HEK293 (cell line): ENCODE measurements around the gene SH3BGRL3.

ENCODE experiments used
- CTCF ChIP-seq: fragments of 450-650 bp; formaldehyde crosslinking; IDR thresholded peaks from 2 replicates; pipeline ENCODE4 v1.5.1; 2016; ENCODE audit warnings: missing biosample characterization, missing genetic modification characterization
- EGR2 ChIP-seq: fragments of 450-650 bp; formaldehyde crosslinking; IDR thresholded peaks from 2 replicates; pipeline ENCODE4 v1.5.1; 2016; ENCODE audit warnings: low read depth, missing biosample characterization, missing genetic modification characterization
- ELK4 ChIP-seq: IDR thresholded peaks from 2 replicates; pipeline ENCODE4 v1.6.1; 2011; ENCODE audit warnings: mild to moderate bottlenecking, low read depth, low read length, borderline replicate concordance
- HOXC10 ChIP-seq: sonication (generic); formaldehyde crosslinking; IDR thresholded peaks from 2 replicates; pipeline ENCODE4 v1.8.1; 2023; ENCODE audit warnings: mild to moderate bottlenecking, missing genetic modification reagents
- RBAK ChIP-seq: fragments of 450-650 bp; formaldehyde crosslinking; IDR thresholded peaks from 2 replicates; pipeline ENCODE4 v1.5.1; 2016; ENCODE audit warnings: missing biosample characterization, missing genetic modification characterization
- REPIN1 ChIP-seq: fragments of 450-650 bp; formaldehyde crosslinking; IDR thresholded peaks from 2 replicates; pipeline ENCODE4 v1.5.1; 2017; ENCODE audit warnings: missing biosample characterization, missing genetic modification characterization, low read depth
- ZFP3 ChIP-seq: fragments of 450-650 bp; formaldehyde crosslinking; IDR thresholded peaks from 2 replicates; pipeline ENCODE4 v1.5.1; 2016; ENCODE audit warnings: low read depth, missing biosample characterization, missing genetic modification characterization
- ZFP69B ChIP-seq: fragments of 450-650 bp; formaldehyde crosslinking; IDR thresholded peaks from 2 replicates; pipeline ENCODE4 v1.5.1; 2016; ENCODE audit warnings: missing biosample characterization, missing genetic modification characterization
- ZNF157 ChIP-seq: fragments of 450-650 bp; formaldehyde crosslinking; IDR thresholded peaks from 2 replicates; pipeline ENCODE4 v1.5.1; 2016; ENCODE audit warnings: missing biosample characterization, missing genetic modification characterization
- ZNF184 ChIP-seq: fragments of 450-650 bp; IDR thresholded peaks from 2 replicates; pipeline ENCODE4 v1.5.1; 2018; ENCODE audit warnings: missing biosample characterization, mild to moderate bottlenecking, missing genetic modification characterization
- ZNF24 ChIP-seq: fragments of 450-650 bp; formaldehyde crosslinking; IDR thresholded peaks from 2 replicates; pipeline ENCODE4 v1.5.1; 2016; ENCODE audit warnings: missing biosample characterization, missing genetic modification characterization
- ZNF280D ChIP-seq: fragments of 450-650 bp; formaldehyde crosslinking; IDR thresholded peaks from 2 replicates; pipeline ENCODE4 v1.5.1; 2016; ENCODE audit warnings: missing biosample characterization, missing genetic modification characterization
- ZNF311 ChIP-seq: fragments of 450-650 bp; formaldehyde crosslinking; IDR thresholded peaks from 2 replicates; pipeline ENCODE4 v1.5.1; 2017; ENCODE audit warnings: missing biosample characterization, missing genetic modification characterization, borderline replicate concordance
- ZNF335 ChIP-seq: fragments of 450-650 bp; formaldehyde crosslinking; conservative IDR thresholded peaks from 2 replicates; pipeline ENCODE4 v1.5.1; 2016; ENCODE audit warnings: missing biosample characterization, missing genetic modification characterization
- ZNF416 ChIP-seq: fragments of 450-650 bp; formaldehyde crosslinking; IDR thresholded peaks from 2 replicates; pipeline ENCODE4 v1.5.1; 2016; ENCODE audit warnings: missing biosample characterization, missing genetic modification characterization
- ZNF449 ChIP-seq: fragments of 450-650 bp; formaldehyde crosslinking; IDR thresholded peaks from 2 replicates; pipeline ENCODE4 v1.5.1; 2017; ENCODE audit warnings: missing biosample characterization, mild to moderate bottlenecking, missing genetic modification characterization, moderate library complexity
- ZNF501 ChIP-seq: fragments of 450-650 bp; formaldehyde crosslinking; IDR thresholded peaks from 2 replicates; pipeline ENCODE4 v1.5.1; 2016; ENCODE audit warnings: missing biosample characterization, missing genetic modification characterization
- ZNF521 ChIP-seq: fragments of 450-650 bp; formaldehyde crosslinking; IDR thresholded peaks from 2 replicates; pipeline ENCODE4 v1.5.1; 2017; ENCODE audit warnings: missing biosample characterization, mild to moderate bottlenecking, missing genetic modification characterization
- ZNF670 ChIP-seq: fragments of 450-650 bp; formaldehyde crosslinking; IDR thresholded peaks from 2 replicates; pipeline ENCODE4 v1.5.1; 2016; ENCODE audit warnings: missing biosample characterization, missing genetic modification characterization, low read depth
- ZNF701 ChIP-seq: fragments of 450-650 bp; formaldehyde crosslinking; IDR thresholded peaks from 2 replicates; pipeline ENCODE4 v1.5.1; 2016; ENCODE audit warnings: missing biosample characterization, missing genetic modification characterization
- ZNF776 ChIP-seq: fragments of 450-650 bp; formaldehyde crosslinking; IDR thresholded peaks from 2 replicates; pipeline ENCODE4 v1.5.0; 2017; ENCODE audit warnings: missing biosample characterization, missing genetic modification characterization, borderline replicate concordance
- ZXDB ChIP-seq: fragments of 450-650 bp; formaldehyde crosslinking; IDR thresholded peaks from 2 replicates; pipeline ENCODE4 v1.5.1; 2016; ENCODE audit warnings: missing biosample characterization, missing genetic modification characterization
- TF ChIP-seq, protein P1 (sequence below): fragments of 450-650 bp; formaldehyde crosslinking; optimal IDR thresholded peaks from 2 replicates; pipeline ENCODE3; 2016; ENCODE audit warnings: missing biosample characterization, mild to moderate bottlenecking, missing genetic modification characterization
- TF ChIP-seq, protein P2 (sequence below): fragments of 450-650 bp; formaldehyde crosslinking; IDR thresholded peaks from 2 replicates; pipeline ENCODE4 v1.5.1; 2016; ENCODE audit warnings: missing biosample characterization, missing genetic modification characterization
- TF ChIP-seq, protein P3 (sequence below): fragments of 450-650 bp; IDR thresholded peaks from 2 replicates; pipeline ENCODE4 v1.5.1; 2018; ENCODE audit warnings: missing biosample characterization, mild to moderate bottlenecking, missing genetic modification characterization
- TF ChIP-seq, protein P4 (sequence below): fragments of 450-650 bp; formaldehyde crosslinking; IDR thresholded peaks from 2 replicates; pipeline ENCODE4 v1.5.1; 2016; ENCODE audit warnings: missing biosample characterization, missing genetic modification characterization, borderline replicate concordance

The SH3BGRL3 gene

GRCh38 chr1:26233903-26234643 is 45.8 kb upstream of the SH3BGRL3 start, which contains the start of gene CEP85 (continued):
- TF ChIP-seq, protein P1, sequence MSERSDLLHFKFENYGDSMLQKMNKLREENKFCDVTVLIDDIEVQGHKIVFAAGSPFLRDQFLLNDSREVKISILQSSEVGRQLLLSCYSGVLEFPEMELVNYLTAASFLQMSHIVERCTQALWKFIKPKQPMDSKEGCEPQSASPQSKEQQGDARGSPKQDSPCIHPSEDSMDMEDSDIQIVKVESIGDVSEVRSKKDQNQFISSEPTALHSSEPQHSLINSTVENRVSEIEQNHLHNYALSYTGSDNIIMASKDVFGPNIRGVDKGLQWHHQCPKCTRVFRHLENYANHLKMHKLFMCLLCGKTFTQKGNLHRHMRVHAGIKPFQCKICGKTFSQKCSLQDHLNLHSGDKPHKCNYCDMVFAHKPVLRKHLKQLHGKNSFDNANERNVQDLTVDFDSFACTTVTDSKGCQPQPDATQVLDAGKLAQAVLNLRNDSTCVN (tag by site-specific recombination), result peak; percentile 97
- no peak for TF ChIP-seq ZNF449 (tag by site-specific recombination)
- TF ChIP-seq HOXC10 (CRISPR knock-in tag), result no peak
- TF ChIP-seq ZNF335 (tag by site-specific recombination), result peak; percentile 93
- no peak for TF ChIP-seq ZNF184 (tag by site-specific recombination)
- 0 out of 2 replicates have a peak, but pooled peaks have one; percentile 23 for TF ChIP-seq EGR2
- no peak for TF ChIP-seq ZNF776 (tag by site-specific recombination)
- TF ChIP-seq ZNF670 (tag by site-specific recombination), result no peak
- TF ChIP-seq, protein P2, sequence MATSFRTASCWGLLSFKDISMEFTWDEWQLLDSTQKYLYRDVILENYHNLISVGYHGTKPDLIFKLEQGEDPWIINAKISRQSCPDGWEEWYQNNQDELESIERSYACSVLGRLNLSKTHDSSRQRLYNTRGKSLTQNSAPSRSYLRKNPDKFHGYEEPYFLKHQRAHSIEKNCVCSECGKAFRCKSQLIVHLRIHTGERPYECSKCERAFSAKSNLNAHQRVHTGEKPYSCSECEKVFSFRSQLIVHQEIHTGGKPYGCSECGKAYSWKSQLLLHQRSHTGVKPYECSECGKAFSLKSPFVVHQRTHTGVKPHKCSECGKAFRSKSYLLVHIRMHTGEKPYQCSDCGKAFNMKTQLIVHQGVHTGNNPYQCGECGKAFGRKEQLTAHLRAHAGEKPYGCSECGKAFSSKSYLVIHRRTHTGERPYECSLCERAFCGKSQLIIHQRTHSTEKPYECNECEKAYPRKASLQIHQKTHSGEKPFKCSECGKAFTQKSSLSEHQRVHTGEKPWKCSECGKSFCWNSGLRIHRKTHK (tag by site-specific recombination), result no peak
- TF ChIP-seq ZNF501 (tag by site-specific recombination), result peak; percentile 92
- TF ChIP-seq ZNF311 (tag by site-specific recombination), result no peak
- no peak for TF ChIP-seq ZNF521
- TF ChIP-seq ZNF24, result no peak; the same call in 1 of the 2 replicates
- TF ChIP-seq ZNF157, result no peak
- no peak for TF ChIP-seq ZNF416 (tag by site-specific recombination)
- peak; percentile 96 for TF ChIP-seq CTCF (tag by site-specific recombination)
- no peak for TF ChIP-seq ZNF280D
- no peak for TF ChIP-seq ZFP69B (tag by site-specific recombination)
- TF ChIP-seq, protein P3, sequence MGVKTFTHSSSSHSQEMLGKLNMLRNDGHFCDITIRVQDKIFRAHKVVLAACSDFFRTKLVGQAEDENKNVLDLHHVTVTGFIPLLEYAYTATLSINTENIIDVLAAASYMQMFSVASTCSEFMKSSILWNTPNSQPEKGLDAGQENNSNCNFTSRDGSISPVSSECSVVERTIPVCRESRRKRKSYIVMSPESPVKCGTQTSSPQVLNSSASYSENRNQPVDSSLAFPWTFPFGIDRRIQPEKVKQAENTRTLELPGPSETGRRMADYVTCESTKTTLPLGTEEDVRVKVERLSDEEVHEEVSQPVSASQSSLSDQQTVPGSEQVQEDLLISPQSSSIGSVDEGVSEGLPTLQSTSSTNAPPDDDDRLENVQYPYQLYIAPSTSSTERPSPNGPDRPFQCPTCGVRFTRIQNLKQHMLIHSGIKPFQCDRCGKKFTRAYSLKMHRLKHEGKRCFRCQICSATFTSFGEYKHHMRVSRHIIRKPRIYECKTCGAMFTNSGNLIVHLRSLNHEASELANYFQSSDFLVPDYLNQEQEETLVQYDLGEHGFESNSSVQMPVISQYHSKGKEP (tag by site-specific recombination), result no peak
- TF ChIP-seq, protein P4, sequence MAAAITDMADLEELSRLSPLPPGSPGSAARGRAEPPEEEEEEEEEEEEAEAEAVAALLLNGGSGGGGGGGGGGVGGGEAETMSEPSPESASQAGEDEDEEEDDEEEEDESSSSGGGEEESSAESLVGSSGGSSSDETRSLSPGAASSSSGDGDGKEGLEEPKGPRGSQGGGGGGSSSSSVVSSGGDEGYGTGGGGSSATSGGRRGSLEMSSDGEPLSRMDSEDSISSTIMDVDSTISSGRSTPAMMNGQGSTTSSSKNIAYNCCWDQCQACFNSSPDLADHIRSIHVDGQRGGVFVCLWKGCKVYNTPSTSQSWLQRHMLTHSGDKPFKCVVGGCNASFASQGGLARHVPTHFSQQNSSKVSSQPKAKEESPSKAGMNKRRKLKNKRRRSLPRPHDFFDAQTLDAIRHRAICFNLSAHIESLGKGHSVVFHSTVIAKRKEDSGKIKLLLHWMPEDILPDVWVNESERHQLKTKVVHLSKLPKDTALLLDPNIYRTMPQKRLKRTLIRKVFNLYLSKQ (tag by site-specific recombination), result no peak
- TF ChIP-seq RBAK (tag by site-specific recombination), result no peak
- TF ChIP-seq ZNF701 (tag by site-specific recombination), result no peak
- no peak for TF ChIP-seq ZFP3
- no peak for TF ChIP-seq ELK4
- TF ChIP-seq ZXDB, result peak; percentile 88
- 0 out of 2 replicates have a peak, but pooled peaks have one; percentile 48 for TF ChIP-seq REPIN1
